DOHH2 (cell line): ENCODE measurements around the gene DYRK1B.
"Not testable (repeated sequence)": the region's sequence is repeated elsewhere in the genome, so short reads cannot be mapped to it uniquely, and the experiment has no call there.

ENCODE experiments used
- H3F3A ChIP-seq: fragments of 200-600 bp; sonication (generic), shearing (Covaris generic); 2 replicates; pipeline ENCODE4 v1.6.0; 2016; ENCODE audit warnings: antibody characterized with exemption, mild to moderate bottlenecking; ENCODE audit not compliant: control insufficient read depth, insufficient read depth
- H3K27ac ChIP-seq: fragments of 200-600 bp; sonication (generic); 2 replicates; pipeline ENCODE4 v1.5.1; 2014; ENCODE audit warnings: low read depth, mild to moderate bottlenecking, low read length, moderate library complexity
- H3K27me3 ChIP-seq: fragments of 200-600 bp; sonication (generic); 2 replicates; pipeline ENCODE4 v1.6.1; 2014; ENCODE audit warnings: mild to moderate bottlenecking, low read length, mixed read lengths; ENCODE audit not compliant: control insufficient read depth
- H3K36me3 ChIP-seq: fragments of 200-600 bp; sonication (generic); 2 replicates; pipeline ENCODE4 v1.6.1; 2014; ENCODE audit warnings: mild to moderate bottlenecking, low read length, moderate library complexity, mixed read lengths; ENCODE audit not compliant: control insufficient read depth
- H3K4me1 ChIP-seq: fragments of 200-600 bp; sonication (generic); 2 replicates; pipeline ENCODE4 v1.6.1; 2014; ENCODE audit warnings: mild to moderate bottlenecking, low read length, mixed read lengths; ENCODE audit not compliant: control insufficient read depth
- H3K4me2 ChIP-seq: fragments of 200-600 bp; sonication (generic); 2 replicates; pipeline ENCODE4 v1.6.0; 2014; ENCODE audit warnings: mild to moderate bottlenecking, low read length, moderate library complexity
- H3K4me3 ChIP-seq: fragments of 200-600 bp; sonication (generic); 2 replicates; pipeline ENCODE4 v1.5.1; 2014; ENCODE audit warnings: mild to moderate bottlenecking, low read length, mixed read lengths
- H3K79me2 ChIP-seq: fragments of 200-600 bp; sonication (generic); 2 replicates; pipeline ENCODE4 v1.6.1; 2014; ENCODE audit warnings: mild to moderate bottlenecking, low read length, mixed read lengths; ENCODE audit not compliant: control insufficient read depth
- H3K9me2 ChIP-seq: fragments of 200-600 bp; sonication (generic); replicated peaks from 2 replicates; pipeline ENCODE4 v1.6.1; 2014; ENCODE audit warnings: mild to moderate bottlenecking, low read length, mixed read lengths; ENCODE audit not compliant: control insufficient read depth
- H3K9me3 ChIP-seq: fragments of 200-600 bp; sonication (generic); 2 replicates; pipeline ENCODE4 v1.6.1; 2014; ENCODE audit warnings: antibody characterized with exemption, low read length, mixed read lengths; ENCODE audit not compliant: control insufficient read depth, insufficient read depth
- H4K20me1 ChIP-seq: fragments of 200-600 bp; sonication (generic); 2 replicates; pipeline ENCODE4 v1.6.0; 2014; ENCODE audit warnings: low read depth, mild to moderate bottlenecking, antibody characterized with exemption, low read length, moderate library complexity; ENCODE audit not compliant: control insufficient read depth, insufficient read depth
- EZH2phosphoT487 ChIP-seq: fragments of 200-600 bp; sonication (generic); IDR thresholded peaks from 2 replicates; pipeline ENCODE4 v1.6.1; 2017; ENCODE audit warnings: borderline replicate concordance, mild to moderate bottlenecking, antibody characterized with exemption, low read length, moderate library complexity, mixed read lengths
- TF ChIP-seq, protein P1 (sequence below): fragments of 200-600 bp; sonication (generic); IDR thresholded peaks from one replicate; pipeline ENCODE4 v1.5.1; 2014; ENCODE audit warnings: antibody characterized with exemption, mild to moderate bottlenecking, low read depth, low read length; ENCODE audit not compliant: poor library complexity, severe bottlenecking

Gene DYRK1B

DNA sequence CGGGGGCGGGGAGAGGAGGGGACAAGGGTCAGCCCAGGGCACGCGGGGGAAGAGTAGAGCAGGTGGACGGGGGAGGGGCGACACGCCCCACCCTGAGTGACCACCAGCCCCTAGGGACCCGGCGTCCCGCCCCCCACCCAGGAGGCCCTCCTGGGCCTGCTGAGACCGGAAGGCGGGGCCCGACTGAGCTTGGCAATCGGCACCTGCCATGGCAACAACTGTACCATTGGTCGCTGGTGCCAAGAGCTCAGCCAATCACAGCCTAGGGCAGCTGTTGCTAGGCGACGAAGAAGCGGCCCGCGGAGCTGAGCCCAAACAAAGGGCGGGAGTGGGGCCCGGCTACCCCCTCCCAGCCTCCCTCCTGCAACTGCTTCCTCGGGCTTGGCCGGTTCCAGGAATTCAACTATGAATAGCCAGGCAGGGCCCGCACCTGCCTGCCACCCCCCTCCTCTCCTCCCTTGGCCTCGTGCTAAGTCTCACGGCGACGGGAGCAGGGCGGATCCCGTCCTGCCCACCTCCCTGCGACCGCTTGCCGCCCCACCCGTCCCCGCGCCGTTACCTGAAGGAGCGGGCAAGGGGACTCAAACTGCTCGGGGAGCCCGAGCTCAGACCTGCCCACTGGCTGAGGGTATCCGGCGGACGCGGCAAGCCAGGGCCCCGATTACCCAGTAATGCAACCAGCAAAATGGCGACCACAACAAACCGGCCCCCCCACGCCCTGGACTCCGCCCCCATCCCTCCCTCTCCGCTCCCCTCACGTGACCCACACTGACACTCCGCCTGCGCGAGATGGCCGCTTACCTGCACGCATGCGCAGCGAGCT is at the start of gene DYRK1B:
Gene DYRK1B, minus strand, starts transcription at position 699 of the 823 bp plus-strand sequence. CDS start 2,295 bp downstream, outside the sequence.
- Histone ChIP-seq H3K9me2 (no peaks in the 10 kb centered on the region), H3K27me3 (no peaks in the 10 kb centered on the region), H3K36me3 (peaks cover 91% of the 10 kb centered on the region), H3K4me2 (peak within 1 kb of the TSS; percentile 95), H3K4me3 (peak within 1 kb of the TSS; percentile 88), H3K79me2 (peaks cover 21% of the 10 kb centered on the region), H3K4me1 (peaks cover 22% of the 10 kb centered on the region), H3F3A (peaks cover 22% of the 10 kb centered on the region), H3K27ac (peak within 1 kb of the TSS; percentile 46), H4K20me1 (0 out of 2 replicates have a peak, but pooled peaks cover 9% of the 10 kb centered on the region), H3K9me3 (no peaks in the 10 kb centered on the region)
- TF ChIP-seq, protein P1, sequence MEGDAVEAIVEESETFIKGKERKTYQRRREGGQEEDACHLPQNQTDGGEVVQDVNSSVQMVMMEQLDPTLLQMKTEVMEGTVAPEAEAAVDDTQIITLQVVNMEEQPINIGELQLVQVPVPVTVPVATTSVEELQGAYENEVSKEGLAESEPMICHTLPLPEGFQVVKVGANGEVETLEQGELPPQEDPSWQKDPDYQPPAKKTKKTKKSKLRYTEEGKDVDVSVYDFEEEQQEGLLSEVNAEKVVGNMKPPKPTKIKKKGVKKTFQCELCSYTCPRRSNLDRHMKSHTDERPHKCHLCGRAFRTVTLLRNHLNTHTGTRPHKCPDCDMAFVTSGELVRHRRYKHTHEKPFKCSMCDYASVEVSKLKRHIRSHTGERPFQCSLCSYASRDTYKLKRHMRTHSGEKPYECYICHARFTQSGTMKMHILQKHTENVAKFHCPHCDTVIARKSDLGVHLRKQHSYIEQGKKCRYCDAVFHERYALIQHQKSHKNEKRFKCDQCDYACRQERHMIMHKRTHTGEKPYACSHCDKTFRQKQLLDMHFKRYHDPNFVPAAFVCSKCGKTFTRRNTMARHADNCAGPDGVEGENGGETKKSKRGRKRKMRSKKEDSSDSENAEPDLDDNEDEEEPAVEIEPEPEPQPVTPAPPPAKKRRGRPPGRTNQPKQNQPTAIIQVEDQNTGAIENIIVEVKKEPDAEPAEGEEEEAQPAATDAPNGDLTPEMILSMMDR: no peak
- TF ChIP-seq EZH2phosphoT487: no peak

DNA sequence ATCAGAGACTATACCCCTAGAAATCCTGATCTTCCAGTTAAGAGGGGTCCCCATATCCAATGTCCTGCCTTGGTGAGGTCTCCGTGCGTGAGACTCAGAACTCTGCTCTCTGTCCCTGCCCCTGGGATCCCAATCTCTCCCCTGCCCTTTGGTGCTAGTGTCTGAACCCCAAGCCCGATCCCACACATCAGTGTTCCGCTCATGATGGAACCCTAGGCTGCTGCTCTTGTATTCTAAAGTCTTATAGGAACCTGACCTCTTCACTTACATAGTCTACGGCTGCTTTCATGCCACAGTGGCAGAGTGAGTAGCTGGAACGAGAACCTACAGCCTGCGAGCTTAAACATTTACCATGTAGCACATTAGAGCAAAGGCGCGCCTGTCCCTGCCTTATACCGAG is 48.7 kb upstream of the DYRK1B start:
- H3K27me3 ChIP-seq, H3K4me1 ChIP-seq, H3K9me2 ChIP-seq, H3K79me2 ChIP-seq, H3F3A ChIP-seq, H4K20me1 ChIP-seq, H3K27ac ChIP-seq, H3K4me2 ChIP-seq, H3K9me3 ChIP-seq, H3K36me3 ChIP-seq, H3K4me3 ChIP-seq: not testable (repeated sequence)

DNA sequence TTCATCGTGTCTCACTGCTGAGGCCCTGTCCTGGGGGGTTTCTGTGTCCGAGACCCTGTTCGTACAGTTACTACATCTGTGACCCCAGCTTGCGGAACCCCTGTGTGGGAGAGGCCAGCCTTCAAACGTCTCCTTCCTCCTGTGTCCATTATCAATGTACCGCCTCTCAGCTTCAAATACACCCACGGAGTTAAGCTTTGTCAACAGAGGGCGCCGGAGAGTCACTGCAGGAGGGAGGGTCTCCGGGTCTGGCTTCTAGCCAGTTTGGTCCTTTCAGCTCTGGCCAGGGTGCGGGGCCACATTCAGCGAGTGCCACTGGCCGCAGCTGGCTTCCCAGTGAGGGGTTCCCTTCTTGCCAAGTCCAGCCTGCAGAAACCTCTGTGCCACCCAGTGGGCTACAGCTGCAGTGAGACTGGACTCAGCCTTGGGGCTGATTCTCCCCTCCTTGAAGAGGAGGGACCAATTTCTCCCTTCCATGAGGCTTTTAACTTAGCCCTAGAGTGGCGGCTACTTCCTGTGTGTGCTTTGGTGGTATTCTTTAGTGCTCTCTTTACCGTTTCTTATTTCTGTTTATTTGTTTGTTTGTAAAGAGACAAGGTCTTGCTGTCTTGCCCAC is 47.6 kb upstream of the DYRK1B start:
- H3K9me3 ChIP-seq, H3K27ac ChIP-seq, H3K79me2 ChIP-seq, H3F3A ChIP-seq, H3K27me3 ChIP-seq, H3K4me1 ChIP-seq, H3K9me2 ChIP-seq, H3K36me3 ChIP-seq, H4K20me1 ChIP-seq: not testable (repeated sequence)
- Histone ChIP-seq H3K4me2 (peak overlapping the region; percentile 45; the same call in 1 of the 2 replicates), H3K4me3 (0 out of 2 replicates have a peak overlapping the region, but pooled peaks have one; percentile 30)
- TF ChIP-seq, protein P1: peak; percentile 56

DNA sequence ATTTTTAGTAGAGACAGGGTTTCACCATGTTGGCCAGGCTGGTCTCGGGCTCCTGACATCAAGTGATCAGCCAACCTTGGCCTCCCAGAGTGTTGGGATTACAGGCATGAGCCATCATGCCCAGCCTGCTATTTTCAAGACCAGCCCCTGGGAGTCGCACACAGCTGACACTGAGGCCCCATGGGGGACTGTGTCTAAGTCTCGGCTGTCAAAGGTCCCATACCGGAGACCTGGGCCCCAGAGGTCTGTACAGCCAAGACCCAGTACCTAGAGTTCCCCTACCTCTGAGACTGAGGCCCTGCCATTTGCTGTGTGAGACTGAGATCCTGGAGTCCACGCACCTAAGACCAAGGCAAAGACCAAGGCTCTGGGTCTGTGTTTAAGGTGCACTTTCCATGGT is 46.3 kb upstream of the DYRK1B start:
- not testable (repeated sequence) for H3K9me2 ChIP-seq, H4K20me1 ChIP-seq, H3K4me2 ChIP-seq, H3K27ac ChIP-seq, H3K36me3 ChIP-seq, H3K9me3 ChIP-seq, H3K27me3 ChIP-seq, H3K4me1 ChIP-seq, H3K4me3 ChIP-seq, H3F3A ChIP-seq, H3K79me2 ChIP-seq

DNA sequence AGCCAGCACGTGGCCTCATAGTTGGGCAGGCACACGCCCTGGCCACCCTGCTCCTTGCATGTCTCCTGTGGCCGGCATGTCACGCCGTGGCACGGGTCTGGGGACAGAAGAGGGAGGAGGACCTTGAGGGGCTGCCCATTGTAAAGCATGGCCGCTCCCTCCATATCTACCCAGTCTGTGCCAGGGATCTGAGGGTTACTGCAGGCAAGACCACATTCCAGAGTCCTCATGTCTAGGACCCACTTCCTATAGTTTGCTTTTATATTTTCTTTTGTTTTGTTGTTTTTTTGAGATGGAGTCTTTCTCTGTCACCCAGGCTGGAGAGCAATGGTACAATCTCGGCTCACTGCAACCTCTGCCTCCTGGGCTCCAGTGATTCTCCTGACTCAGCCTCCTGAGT is 45.8 kb upstream of the DYRK1B start:
- H3K4me3 ChIP-seq, H3F3A ChIP-seq, H3K36me3 ChIP-seq, H3K79me2 ChIP-seq, H3K9me3 ChIP-seq, H4K20me1 ChIP-seq, H3K9me2 ChIP-seq, H3K27ac ChIP-seq, H3K27me3 ChIP-seq, H3K4me1 ChIP-seq, H3K4me2 ChIP-seq: not testable (repeated sequence)

DNA sequence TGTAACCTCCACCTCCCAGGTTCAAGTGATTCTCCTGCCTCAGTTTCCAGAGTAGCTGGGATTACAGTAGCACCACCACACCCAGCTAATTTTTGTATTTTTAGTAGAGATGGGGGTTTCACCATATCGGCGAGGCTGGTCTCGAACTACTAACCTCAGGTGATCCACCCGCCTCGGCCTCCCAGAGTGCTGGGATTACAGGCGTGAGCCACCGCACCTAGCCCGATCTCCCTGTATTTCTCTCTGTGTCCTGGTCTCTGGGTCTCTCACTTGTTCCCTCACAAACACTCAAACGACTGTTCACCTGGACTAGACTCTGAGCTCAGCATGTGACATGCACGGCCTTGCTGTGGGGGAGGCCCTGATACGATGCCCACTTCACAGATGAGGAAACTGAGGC is 44.9 kb upstream of the DYRK1B start:
- H4K20me1 ChIP-seq, H3K27me3 ChIP-seq, H3F3A ChIP-seq, H3K9me2 ChIP-seq, H3K79me2 ChIP-seq, H3K4me2 ChIP-seq, H3K36me3 ChIP-seq, H3K4me3 ChIP-seq, H3K4me1 ChIP-seq, H3K9me3 ChIP-seq, H3K27ac ChIP-seq: not testable (repeated sequence)
